ENCODE data around the gene GAS6.
"Not testable (repeated sequence)": the region's sequence is repeated elsewhere in the genome, so short reads cannot be mapped to it uniquely, and the experiment has no call there.

Gene GAS6

DNA sequence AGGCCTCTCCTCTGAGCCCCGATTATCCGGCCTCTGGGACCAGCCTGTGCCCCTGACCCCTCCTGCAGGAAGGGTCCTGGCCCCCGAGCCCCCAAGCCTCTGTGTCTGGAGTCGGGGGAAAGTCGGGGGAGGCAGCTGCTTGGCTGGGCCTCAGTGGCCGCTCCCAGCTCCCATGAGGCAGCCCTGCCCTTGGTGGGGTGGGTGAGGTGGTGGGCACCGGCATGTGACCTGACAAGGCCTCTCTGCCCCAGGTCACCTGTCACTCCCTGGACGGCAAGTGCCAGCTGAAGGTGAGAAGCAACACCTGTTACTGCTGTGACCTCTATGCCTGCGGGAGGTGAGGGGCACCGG lies 63.3 kb downstream of the GAS6 start:
- Mint-ChIP-seq H3K36me3 (ENCODE audit: low read depth) (no peaks in the 10 kb centered on the region), H3K4me3 (no peak overlapping the region), H3K27ac (no peak overlapping the region), H3K9me3 (no peaks in the 10 kb centered on the region), H3K4me1 (peaks cover 7% of the 10 kb centered on the region), H3K27me3 (ENCODE audit: low read depth) (no peaks in the 10 kb centered on the region)
- TF ChIP-seq, protein P1, sequence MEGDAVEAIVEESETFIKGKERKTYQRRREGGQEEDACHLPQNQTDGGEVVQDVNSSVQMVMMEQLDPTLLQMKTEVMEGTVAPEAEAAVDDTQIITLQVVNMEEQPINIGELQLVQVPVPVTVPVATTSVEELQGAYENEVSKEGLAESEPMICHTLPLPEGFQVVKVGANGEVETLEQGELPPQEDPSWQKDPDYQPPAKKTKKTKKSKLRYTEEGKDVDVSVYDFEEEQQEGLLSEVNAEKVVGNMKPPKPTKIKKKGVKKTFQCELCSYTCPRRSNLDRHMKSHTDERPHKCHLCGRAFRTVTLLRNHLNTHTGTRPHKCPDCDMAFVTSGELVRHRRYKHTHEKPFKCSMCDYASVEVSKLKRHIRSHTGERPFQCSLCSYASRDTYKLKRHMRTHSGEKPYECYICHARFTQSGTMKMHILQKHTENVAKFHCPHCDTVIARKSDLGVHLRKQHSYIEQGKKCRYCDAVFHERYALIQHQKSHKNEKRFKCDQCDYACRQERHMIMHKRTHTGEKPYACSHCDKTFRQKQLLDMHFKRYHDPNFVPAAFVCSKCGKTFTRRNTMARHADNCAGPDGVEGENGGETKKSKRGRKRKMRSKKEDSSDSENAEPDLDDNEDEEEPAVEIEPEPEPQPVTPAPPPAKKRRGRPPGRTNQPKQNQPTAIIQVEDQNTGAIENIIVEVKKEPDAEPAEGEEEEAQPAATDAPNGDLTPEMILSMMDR (IDR thresholded peaks at IDR 0.05; ENCODE audit: unreplicated experiment in 3 of 3), result no peak

DNA sequence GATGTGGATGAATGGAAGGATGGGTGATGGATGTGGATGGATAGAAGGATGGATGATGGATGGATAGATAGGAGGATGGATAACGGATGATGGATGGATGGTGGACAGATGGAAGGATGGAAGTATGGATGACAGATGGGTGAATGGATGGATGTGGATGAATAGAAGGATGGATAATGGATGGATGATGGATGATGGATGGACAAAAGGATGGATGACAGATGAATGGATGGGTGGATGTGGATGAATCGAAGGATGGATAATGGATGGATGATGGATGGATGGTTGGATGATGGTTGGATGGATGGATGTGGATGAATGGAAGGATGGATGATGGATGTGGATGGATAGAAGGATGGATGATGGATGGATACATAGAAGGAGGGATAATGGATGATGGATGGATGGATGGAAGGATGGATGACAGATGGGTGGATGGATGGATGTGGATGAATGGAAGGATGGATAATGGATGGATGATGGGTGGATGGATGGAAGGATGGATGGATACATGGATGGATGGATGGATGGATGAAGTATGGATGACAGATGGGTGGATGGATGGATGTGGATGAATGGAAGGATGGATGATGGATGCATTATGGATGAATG lies 65.6 kb downstream of the GAS6 start:
- Mint-ChIP-seq H3K36me3 (ENCODE audit: low read depth) (no peaks in the 10 kb centered on the region), H3K27ac (no peak overlapping the region), H3K9me3 (no peaks in the 10 kb centered on the region), H3K4me3 (no peak overlapping the region), H3K27me3 (ENCODE audit: low read depth) (no peaks in the 10 kb centered on the region), H3K4me1 (peaks cover 7% of the 10 kb centered on the region)
- TF ChIP-seq, protein P1 (IDR thresholded peaks at IDR 0.05; ENCODE audit: unreplicated experiment in 3 of 3), result no peak

DNA sequence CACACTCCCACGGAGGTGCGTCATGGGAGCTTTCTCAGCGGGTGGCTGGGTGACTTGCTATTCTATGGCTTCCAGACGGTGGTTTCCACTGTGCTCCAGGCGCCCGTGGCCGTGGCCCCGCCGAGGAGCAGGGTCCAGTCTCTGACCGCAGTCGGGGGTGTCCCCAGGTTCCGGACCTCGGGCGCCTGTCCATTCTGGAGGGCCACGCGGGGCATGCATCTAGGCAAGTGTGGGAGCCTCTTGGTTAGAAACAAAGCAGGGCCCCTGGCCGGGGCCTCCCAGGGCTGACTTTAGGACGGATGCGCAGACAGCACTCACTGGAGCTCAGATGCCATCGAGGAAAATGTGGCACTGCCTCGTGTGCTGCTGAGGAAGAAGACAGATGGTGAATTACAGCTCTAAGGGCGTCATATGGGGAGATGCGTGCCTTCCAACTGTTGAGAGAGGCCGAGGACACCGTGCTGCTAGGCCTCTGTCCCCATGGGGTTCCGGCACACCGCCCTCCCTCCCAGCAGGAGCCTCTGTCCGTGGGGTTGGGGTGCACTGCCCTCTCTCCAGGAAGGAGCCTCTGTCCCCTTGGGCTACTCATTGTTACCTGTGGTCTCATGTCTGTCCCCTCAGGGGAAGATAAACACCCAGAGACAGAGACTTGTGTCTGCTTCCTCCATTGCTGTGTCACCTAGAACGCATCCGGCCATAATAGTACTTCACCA lies 66.8 kb downstream of the GAS6 start:
- Mint-ChIP-seq H3K9me3 (no peaks in the 10 kb centered on the region), H3K4me3 (no peak overlapping the region), H3K4me1 (peaks cover 7% of the 10 kb centered on the region), H3K27ac (no peak overlapping the region), H3K27me3 (ENCODE audit: low read depth) (no peaks in the 10 kb centered on the region), H3K36me3 (ENCODE audit: low read depth) (no peaks in the 10 kb centered on the region)
- TF ChIP-seq, protein P1 (IDR thresholded peaks at IDR 0.05; ENCODE audit: unreplicated experiment in 3 of 3), result no peak

DNA sequence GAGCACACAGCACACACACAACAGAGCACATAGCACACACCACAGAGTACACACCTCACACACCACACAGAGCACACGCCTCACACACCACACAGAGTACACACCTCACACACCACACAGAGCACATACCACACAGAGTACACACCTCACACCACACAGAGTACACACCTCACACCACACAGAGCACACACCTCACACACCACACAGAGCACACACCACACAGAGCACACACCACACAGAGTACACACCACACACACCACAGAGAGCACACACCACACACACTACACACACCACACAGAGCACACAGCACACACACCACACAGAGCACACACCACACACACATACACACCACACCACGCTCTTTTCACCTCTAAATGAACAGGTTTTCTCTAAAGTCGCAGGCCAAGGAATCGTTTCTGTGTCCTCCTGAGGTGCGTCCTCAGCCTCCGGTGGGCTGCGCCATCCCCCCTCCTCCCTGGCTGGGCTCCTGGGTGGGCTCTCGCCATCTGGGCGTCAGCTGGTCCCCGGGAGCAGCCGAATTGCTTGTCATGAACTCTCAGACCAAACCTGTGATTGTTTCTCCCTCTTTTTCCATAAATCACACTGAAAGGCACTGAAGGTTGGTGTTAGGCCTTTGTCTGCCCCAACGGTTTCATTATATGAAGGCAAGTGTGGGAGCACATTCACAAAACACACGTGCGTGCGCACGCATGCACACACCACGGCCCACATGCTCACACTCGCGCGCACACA lies 67.5 kb downstream of the GAS6 start:
- TF ChIP-seq, protein P1 (IDR thresholded peaks at IDR 0.05; ENCODE audit: unreplicated experiment in 3 of 3), result no peak
- peaks cover 7% of the 10 kb centered on the region for H3K4me1 Mint-ChIP-seq
- H3K27me3 Mint-ChIP-seq (ENCODE audit: low read depth), result no peaks in the 10 kb centered on the region
- H3K36me3 Mint-ChIP-seq (ENCODE audit: low read depth), result no peaks in the 10 kb centered on the region
- H3K4me3 Mint-ChIP-seq, result no peak overlapping the region
- H3K9me3 Mint-ChIP-seq, result no peaks in the 10 kb centered on the region
- no peak overlapping the region for H3K27ac Mint-ChIP-seq

DNA sequence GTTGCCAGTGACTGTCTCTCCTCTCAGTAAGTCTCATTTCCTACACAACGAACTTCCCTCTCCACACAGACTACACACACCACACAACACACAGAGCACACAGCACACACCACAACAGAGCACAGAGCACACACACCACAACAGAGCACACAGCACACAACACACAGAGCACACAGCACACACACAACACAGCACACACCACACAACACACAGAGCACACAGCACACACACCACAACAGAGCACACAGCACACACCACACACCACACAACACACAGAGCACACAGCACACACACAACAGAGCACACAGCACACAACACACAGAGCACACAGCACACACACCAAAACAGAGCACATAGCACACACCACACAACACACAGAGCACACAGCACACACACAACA lies 68.5 kb downstream of the GAS6 start:
- H3K4me3 Mint-ChIP-seq, result not testable (repeated sequence)

DNA sequence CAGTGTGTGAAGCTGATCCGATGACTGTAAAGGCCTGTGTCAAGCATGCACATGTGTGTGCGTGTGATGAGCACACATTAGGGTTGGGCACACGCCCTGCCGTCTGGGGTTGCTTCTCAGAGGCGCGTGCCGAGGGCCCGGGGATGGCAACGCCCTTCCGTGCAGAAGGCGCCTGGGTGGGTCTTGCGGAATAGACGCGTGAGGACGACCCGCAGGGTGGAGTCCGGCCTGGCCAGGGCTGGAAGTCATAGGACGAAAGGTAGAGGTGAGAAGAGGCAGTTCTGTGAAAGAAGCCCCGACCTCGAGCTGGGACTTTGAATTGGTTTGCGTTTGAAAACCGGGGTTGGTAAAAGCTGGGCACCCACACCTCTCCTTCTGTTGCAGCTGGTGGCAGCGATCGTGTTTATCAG lies 69.1 kb downstream of the GAS6 start:
- TF ChIP-seq, protein P1 (IDR thresholded peaks at IDR 0.05; ENCODE audit: unreplicated experiment in 3 of 3), result no peak
- Mint-ChIP-seq H3K4me1 (peaks cover 4% of the 10 kb centered on the region), H3K27ac (no peak overlapping the region), H3K9me3 (no peaks in the 10 kb centered on the region), H3K36me3 (ENCODE audit: low read depth) (no peaks in the 10 kb centered on the region), H3K27me3 (ENCODE audit: low read depth) (peaks cover 2% of the 10 kb centered on the region), H3K4me3 (no peak overlapping the region)

More for the DNA sequence above, 68.5 kb downstream of the GAS6 start:
- not testable (repeated sequence) for H3K27me3 Mint-ChIP-seq (ENCODE audit: low read depth); H3K4me1 Mint-ChIP-seq; H3K36me3 Mint-ChIP-seq (ENCODE audit: low read depth); H3K9me3 Mint-ChIP-seq; H3K27ac Mint-ChIP-seq

Measured in nephron (organoid).